Cardiac fibroblast (primary cell): Measurements from ENCODE around the gene PLCB4.
A peak's percentile ranks its signal among the peaks of the same experiment; 100 is the strongest.

Experiments
- DNase-seq, 2 donors: peaks; one replicate each; pipeline versions ENCODE4 v3.0.0 to v3.0.0-alpha.2; 2010; ENCODE audit warnings: low read depth in 2 of 2
- H3K4me3 ChIP-seq, 2 donors: replicated peaks in 1 of 2; 1 replicate in 1 of 2; 2 replicates in 1 of 2; pipeline ENCODE4 v1.5.1; 2011; ENCODE audit warnings: low read depth in 2 of 2, low read length in 2 of 2, mild to moderate bottlenecking in 2 of 2, moderate library complexity in 1 of 2
- CTCF ChIP-seq: IDR thresholded peaks from one replicate; pipeline ENCODE4 v1.5.1; 2011; ENCODE audit warnings: low read depth, mild to moderate bottlenecking, low read length, inconsistent platforms

PLCB4 gene

DNA sequence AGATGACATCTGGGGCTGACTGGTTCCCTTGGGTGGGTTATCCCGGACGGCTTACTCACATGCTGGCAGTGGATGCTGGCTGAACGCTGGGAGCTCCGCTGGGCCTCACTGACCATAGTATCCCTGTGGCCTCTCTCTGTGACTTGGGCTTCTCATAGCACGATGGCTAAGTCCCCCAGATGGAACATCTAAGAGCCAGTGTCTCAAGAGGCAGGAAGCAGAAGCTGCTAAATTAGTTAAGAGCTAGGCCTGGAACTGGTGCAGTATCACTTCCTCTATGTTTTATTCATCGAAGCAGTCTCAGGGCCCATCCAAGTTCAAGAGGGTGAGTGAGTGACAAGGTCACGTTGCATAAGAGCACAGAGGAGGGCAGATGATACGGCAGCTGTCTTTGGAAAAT, 329.0 kb downstream of the PLCB4 start:
- H3K4me3 ChIP-seq, result no peak overlapping the region
- DNase-seq, result peak in 1 of 2 donors; percentile 35
- no peak for TF ChIP-seq CTCF

- no peak for DNase-seq
- TF ChIP-seq CTCF, result no peak
- no peak overlapping the region for H3K4me3 ChIP-seq
Measured at GRCh38 chr20:9398882-9399281, 330.0 kb downstream of the PLCB4 start.

DNA sequence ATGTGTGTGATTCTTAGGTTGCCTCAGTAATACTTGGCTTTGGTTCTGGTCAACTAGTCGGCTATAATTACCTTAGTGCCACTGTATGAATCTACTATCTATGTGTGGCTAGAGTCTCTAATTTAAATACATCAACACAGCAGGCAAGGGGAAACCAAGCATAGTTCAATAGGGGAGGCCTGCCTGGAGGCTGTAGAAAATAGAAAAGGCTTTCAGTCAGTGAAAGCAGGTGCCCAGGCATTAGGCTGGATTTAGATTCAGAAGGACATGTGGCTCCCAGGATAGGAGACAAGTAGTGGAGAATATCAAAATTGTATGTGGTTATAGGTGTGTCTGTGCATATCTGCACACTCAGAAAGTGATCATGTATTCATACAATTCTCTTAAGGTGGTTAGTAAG, 330.4 kb downstream of the PLCB4 start:
- no peak overlapping the region for H3K4me3 ChIP-seq
- no peak for DNase-seq
- TF ChIP-seq CTCF, result no peak

DNA sequence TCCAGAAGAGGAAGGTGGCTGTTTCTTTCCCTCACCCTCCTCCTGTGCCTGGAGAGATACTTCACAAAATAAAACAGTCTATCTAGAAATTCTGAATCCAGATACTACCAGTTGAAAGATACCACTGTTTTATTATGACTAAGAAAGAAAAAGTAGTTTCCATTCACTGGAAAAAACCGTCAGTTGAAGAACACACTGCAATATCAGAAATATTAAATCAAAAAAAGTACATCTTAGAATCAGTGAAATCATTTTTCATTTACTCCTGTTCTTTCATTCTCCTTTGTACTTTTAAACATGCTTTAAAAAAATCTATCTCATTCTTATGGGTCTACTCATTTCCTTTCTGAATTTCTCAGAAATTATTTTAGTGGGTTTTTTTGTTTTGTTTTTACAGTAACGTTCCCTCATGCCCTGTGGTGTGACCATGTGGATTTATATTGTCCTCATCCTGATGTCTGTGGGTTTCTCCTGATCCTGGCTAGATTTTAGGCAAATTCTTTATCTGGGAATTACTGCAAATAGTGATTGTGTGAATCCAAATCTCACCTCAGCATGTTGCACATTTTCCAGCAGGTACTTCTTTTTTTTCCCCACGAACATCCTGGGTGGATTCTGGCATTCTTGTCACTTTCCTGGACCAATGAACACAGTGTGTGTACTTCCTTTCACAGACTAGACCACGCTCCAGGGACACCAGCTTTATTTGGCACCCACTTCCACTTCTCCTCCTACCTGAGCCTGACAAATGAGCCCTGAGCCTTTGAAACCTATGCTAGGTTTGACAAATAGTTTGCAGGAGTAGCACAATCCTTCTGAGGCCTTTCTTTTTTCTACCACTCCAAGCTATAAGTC, 331.5 kb downstream of the PLCB4 start:
- no peak for TF ChIP-seq CTCF
- peak in 1 of 2 donors; percentile 40 for DNase-seq
- H3K4me3 ChIP-seq, result no peak overlapping the region

GRCh38 chr20:9401371-9401770, 332.5 kb downstream of the PLCB4 start:
- no peak overlapping the region for H3K4me3 ChIP-seq
- no peak for DNase-seq
- TF ChIP-seq CTCF, result no peak

- H3K4me3 ChIP-seq, result no peak overlapping the region
- no peak for TF ChIP-seq CTCF
- no peak for DNase-seq
Measured at GRCh38 chr20:9402141-9402540, 333.3 kb downstream of the PLCB4 start.

- H3K4me3 ChIP-seq, result no peak overlapping the region
- no peak for TF ChIP-seq CTCF
- no peak for DNase-seq
Measured at GRCh38 chr20:9402546-9402945, 333.7 kb downstream of the PLCB4 start.
